Measurements from ENCODE around the gene CBX4.

DNA sequence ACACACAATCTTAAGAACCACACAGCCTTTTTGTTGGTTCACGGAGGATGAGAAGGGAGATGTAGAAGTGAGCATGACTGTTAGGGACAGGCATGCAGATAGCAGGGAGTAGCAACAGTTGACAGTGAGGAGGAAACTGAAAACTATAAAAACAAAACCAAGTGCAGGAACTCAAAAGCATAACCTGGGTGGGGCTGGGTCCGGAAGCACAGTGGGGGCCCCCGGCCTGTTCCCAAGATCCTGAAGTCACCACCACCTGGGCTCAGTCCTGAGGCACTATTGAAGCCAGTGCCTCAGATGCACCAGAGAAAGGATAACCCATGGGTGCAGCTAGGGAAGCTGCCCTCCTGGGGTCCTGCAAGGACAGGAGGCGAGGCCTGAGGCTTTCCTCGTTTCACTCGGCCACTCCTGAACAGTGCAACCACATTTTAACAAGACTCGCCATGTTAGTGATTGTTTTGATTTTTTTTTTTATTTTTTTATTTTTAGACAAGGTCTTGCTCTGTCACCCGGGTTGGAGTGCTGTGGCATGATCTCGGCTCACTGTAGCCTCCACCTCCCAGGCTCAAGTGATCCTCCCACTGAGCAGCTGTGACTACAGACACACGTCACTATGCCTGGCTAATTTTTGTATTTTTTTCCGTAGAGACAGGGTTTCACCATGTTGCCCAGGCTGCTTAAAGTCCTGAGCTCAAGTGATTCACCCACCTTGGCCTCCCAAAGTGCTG lies 27.7 kb upstream of the CBX4 start:
- TF ChIP-seq, protein P1, sequence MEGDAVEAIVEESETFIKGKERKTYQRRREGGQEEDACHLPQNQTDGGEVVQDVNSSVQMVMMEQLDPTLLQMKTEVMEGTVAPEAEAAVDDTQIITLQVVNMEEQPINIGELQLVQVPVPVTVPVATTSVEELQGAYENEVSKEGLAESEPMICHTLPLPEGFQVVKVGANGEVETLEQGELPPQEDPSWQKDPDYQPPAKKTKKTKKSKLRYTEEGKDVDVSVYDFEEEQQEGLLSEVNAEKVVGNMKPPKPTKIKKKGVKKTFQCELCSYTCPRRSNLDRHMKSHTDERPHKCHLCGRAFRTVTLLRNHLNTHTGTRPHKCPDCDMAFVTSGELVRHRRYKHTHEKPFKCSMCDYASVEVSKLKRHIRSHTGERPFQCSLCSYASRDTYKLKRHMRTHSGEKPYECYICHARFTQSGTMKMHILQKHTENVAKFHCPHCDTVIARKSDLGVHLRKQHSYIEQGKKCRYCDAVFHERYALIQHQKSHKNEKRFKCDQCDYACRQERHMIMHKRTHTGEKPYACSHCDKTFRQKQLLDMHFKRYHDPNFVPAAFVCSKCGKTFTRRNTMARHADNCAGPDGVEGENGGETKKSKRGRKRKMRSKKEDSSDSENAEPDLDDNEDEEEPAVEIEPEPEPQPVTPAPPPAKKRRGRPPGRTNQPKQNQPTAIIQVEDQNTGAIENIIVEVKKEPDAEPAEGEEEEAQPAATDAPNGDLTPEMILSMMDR (IDR thresholded peaks at IDR 0.05) = no peak
- no peak for TF ChIP-seq POLR2A (IDR thresholded peaks at IDR 0.05)
